ENCODE measurements around the gene E2F2. TPM values are rescaled to one million over a fixed set of nuclear protein-coding genes. Genes with fewer than 3 reads are reported as not detected.

E2F2 gene
- total and polyA plus RNA-seq, 12 donors = 0.07 to 3.7 (median 0.35) TPM; not detected in 1

DNA sequence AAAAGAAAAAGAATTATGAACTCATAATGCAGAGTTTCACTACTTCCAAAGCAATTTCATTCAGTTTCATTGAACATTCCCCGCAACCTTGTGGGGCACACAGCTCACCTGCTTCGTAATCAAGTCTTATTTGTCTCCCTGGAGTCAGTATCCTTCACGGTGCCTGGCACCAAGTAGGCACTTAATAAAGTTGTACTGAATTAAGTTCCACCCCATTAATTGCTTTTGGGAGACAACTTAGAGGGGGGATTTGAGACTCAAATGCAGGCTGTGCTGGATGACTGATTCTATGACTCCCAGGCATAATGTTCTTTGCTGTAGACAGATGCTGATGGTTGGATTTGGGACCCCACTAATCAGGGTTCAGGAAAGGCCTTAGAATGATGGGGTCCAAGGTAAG, 34.7 kb upstream of the E2F2 start:
- DNase-seq = no peak
- TF ChIP-seq CTCF (IDR thresholded peaks at IDR 0.05) (no peak), POLR2A (IDR thresholded peaks at IDR 0.05) (no peak)
- Histone ChIP-seq H3K36me3 (replicated peaks in 1 of 2) (no peaks in the 10 kb centered on the region), H3K27ac (peak overlapping the region in 1 of 5 donors; percentile 14), H3K27me3 (no peaks in the 10 kb centered on the region), H3K4me1 (replicated peaks in 1 of 2) (peaks cover 0 to 43% of the 10 kb centered on the region in 2 donors), H3K9me3 (replicated peaks in 1 of 3) (no peaks in the 10 kb centered on the region), H3K4me3 (no peak overlapping the region)
- WGBS, 4 donors = 90 to 97% (median 95%) methylated on average over 3 of the region's 3 CpGs
- intact Hi-C loops (cut with DNase I) = no loop called here

- Histone ChIP-seq H3K9me3 (replicated peaks in 1 of 3) (no peaks in the 10 kb centered on the region), H3K4me1 (replicated peaks in 1 of 2) (peaks cover 8 to 48% of the 10 kb centered on the region in 2 donors), H3K27ac (peak overlapping the region in 1 of 5 donors; percentile 77), H3K36me3 (replicated peaks in 1 of 2) (no peaks in the 10 kb centered on the region), H3K4me3 (no peak overlapping the region), H3K27me3 (no peaks in the 10 kb centered on the region)
- no peak for TF ChIP-seq CTCF (IDR thresholded peaks at IDR 0.05)
- TF ChIP-seq POLR2A (IDR thresholded peaks at IDR 0.05) = no peak
- DNase-seq = no peak
- intact Hi-C loops (cut with DNase I) = no loop called here
- 56 to 67% (median 59%) methylated on average over 10 of the region's 10 CpGs for WGBS, 4 donors
These were observed 33.6 kb upstream of the E2F2 start for GRCh38 chr1:23564529-23565122.

- no peaks in the 10 kb centered on the region for H3K36me3 ChIP-seq (replicated peaks in 1 of 2)
- TF ChIP-seq POLR2A (IDR thresholded peaks at IDR 0.05) (no peak), CTCF (IDR thresholded peaks at IDR 0.05) (no peak)
- intact Hi-C loops (cut with DNase I) = no loop called here
- no peaks in the 10 kb centered on the region for H3K27me3 ChIP-seq
- no peak overlapping the region for H3K4me3 ChIP-seq
- peaks cover 9 to 47% of the 10 kb centered on the region in 2 donors for H3K4me1 ChIP-seq (replicated peaks in 1 of 2)
- no peak for DNase-seq
- H3K27ac ChIP-seq = peak overlapping the region in 3 of 5 donors; percentile 1 to 88 (median 77)
- WGBS, 4 donors = 65 to 84% (median 76%) methylated on average over 3 of the region's 3 CpGs
- H3K9me3 ChIP-seq (replicated peaks in 1 of 3) = no peaks in the 10 kb centered on the region
These were observed 32.8 kb upstream of the E2F2 start for GRCh38 chr1:23563755-23564374.

GRCh38 chr1:23563003-23563402, 32.0 kb upstream of the E2F2 start:
- H3K27ac ChIP-seq = peak overlapping the region in 3 of 5 donors; percentile 1 to 88 (median 77)
- 54 to 63% (median 57%) methylated on average over 9 of the region's 9 CpGs for WGBS, 4 donors
- H3K4me3 ChIP-seq = no peak overlapping the region
- H3K27me3 ChIP-seq = no peaks in the 10 kb centered on the region
- no peaks in the 10 kb centered on the region for H3K9me3 ChIP-seq (replicated peaks in 1 of 3)
- peaks cover 9 to 40% of the 10 kb centered on the region in 2 donors for H3K4me1 ChIP-seq (replicated peaks in 1 of 2)
- DNase-seq = no peak
- TF ChIP-seq POLR2A (IDR thresholded peaks at IDR 0.05) (no peak), CTCF (IDR thresholded peaks at IDR 0.05) (no peak)
- no peaks in the 10 kb centered on the region for H3K36me3 ChIP-seq (replicated peaks in 1 of 2)
- intact Hi-C loops (cut with DNase I) = no loop called here
